ENCODE data around the gene MIS18BP1.
A peak's percentile ranks its signal among the peaks of the same experiment; 100 is the strongest.
"Not testable (repeated sequence)": the region's sequence is repeated elsewhere in the genome, so short reads cannot be mapped to it uniquely, and the experiment has no call there.

MIS18BP1 gene

GRCh38 chr14:45242706-45243105, 10.3 kb downstream of the MIS18BP1 start:
- DNase-seq, result no peak

- DNase-seq, result no peak
These were observed 14.0 kb downstream of the MIS18BP1 start for GRCh38 chr14:45238988-45239387.

- no peak for DNase-seq
These were observed 25.4 kb downstream of the MIS18BP1 start for GRCh38 chr14:45227566-45227965.

GRCh38 chr14:45222485-45223262, 30.3 kb downstream of the MIS18BP1 start:
- no peak for DNase-seq

GRCh38 chr14:45214341-45214740, 38.7 kb downstream of the MIS18BP1 start:
- not testable (repeated sequence) for DNase-seq

- not testable (repeated sequence) for DNase-seq
These were observed 39.3 kb downstream of the MIS18BP1 start for GRCh38 chr14:45213716-45214115.

- no peak for DNase-seq
These were observed 40.8 kb downstream of the MIS18BP1 start for GRCh38 chr14:45212231-45212630.

GRCh38 chr14:45211295-45211694, 41.7 kb downstream of the MIS18BP1 start:
- no peak for DNase-seq

GRCh38 chr14:45210159-45210558, 42.8 kb downstream of the MIS18BP1 start:
- no peak for DNase-seq

GRCh38 chr14:45204241-45204640, 48.8 kb downstream of the MIS18BP1 start:
- DNase-seq, result no peak

- DNase-seq, result peak in 1 of 2 experiments; percentile 2
These were observed 51.1 kb downstream of the MIS18BP1 start for GRCh38 chr14:45201905-45202304.

GRCh38 chr14:45199230-45199629, 53.8 kb downstream of the MIS18BP1 start:
- no peak for DNase-seq

- no peak for DNase-seq
These were observed 54.5 kb downstream of the MIS18BP1 start for GRCh38 chr14:45198551-45198950.

GRCh38 chr14:45194964-45195363, 58.0 kb downstream of the MIS18BP1 start:
- no peak for DNase-seq

GRCh38 chr14:45185100-45185814, 67.7 kb downstream of the MIS18BP1 start:
- DNase-seq, result no peak

- DNase-seq, result no peak
These were observed 71.2 kb downstream of the MIS18BP1 start for GRCh38 chr14:45181806-45182205.

- no peak for DNase-seq
These were observed 71.7 kb downstream of the MIS18BP1 start for GRCh38 chr14:45181329-45181728.

GRCh38 chr14:45177076-45177475, 75.9 kb downstream of the MIS18BP1 start:
- no peak for DNase-seq

GRCh38 chr14:45169906-45170305, 83.1 kb downstream of the MIS18BP1 start:
- no peak for DNase-seq

GRCh38 chr14:45156067-45156466, 96.9 kb downstream of the MIS18BP1 start:
- no peak for DNase-seq

All from stimulated activated CD4-positive, alpha-beta T cell treated with anti-CD3 and anti-CD28 coated beads, Interleukin-4, amount 100 ng/mL, for 4 hours (primary cell).